DOHH2 (cell line): ENCODE data around the gene CGB8.

Source experiments
- EZH2phosphoT487 ChIP-seq: fragments of 200-600 bp; sonication (generic); IDR thresholded peaks from 2 replicates; pipeline ENCODE4 v1.6.1; 2017; ENCODE audit warnings: borderline replicate concordance, mild to moderate bottlenecking, antibody characterized with exemption, low read length, moderate library complexity, mixed read lengths
- TF ChIP-seq, protein P1 (sequence below): fragments of 200-600 bp; sonication (generic); IDR thresholded peaks from one replicate; pipeline ENCODE4 v1.5.1; 2014; ENCODE audit warnings: antibody characterized with exemption, mild to moderate bottlenecking, low read depth, low read length; ENCODE audit not compliant: poor library complexity, severe bottlenecking

DNA sequence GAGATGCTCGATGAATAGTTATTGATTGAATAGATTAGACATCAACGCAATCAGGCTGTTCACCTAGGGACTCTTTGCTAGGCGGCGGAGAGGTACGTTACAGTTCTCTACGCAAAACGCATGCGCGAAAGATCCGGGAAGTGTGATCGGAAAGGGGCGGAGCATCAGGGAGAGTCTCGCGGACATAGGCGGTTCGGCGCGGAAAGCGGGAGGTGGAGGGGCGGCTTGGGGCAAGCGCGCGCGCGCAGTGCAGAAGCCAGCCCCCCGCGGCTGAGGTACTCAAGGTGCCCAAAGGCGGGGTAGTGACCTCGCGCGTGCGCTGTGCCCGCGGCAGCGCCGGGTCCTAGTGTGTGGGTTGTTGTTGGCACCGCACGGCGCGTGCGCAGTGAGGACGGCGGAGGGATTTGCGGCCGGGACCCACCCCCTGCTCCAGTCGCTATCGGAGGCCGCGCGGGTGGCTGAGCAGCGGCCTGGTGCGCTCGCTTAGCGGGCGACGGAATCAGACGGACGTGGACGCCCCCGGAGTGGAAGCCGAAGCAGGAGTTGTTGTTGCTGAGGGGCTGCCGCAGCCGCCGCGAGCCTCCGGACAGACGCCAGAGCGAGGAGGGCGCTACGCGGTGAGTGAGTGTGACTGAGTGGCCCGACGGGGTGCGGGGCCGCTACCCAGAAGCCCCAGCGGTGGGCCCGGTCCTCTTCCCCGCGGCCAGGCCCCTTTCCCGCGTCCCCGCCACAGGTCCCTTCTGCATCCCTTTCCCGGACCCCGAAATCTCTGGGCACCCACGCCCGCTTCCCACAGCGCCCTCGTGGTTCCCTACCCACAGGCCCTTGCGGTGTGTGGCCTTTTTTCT, 36.3 kb upstream of the CGB8 start, which contains the start of gene SNRNP70:
- TF ChIP-seq, protein P1, sequence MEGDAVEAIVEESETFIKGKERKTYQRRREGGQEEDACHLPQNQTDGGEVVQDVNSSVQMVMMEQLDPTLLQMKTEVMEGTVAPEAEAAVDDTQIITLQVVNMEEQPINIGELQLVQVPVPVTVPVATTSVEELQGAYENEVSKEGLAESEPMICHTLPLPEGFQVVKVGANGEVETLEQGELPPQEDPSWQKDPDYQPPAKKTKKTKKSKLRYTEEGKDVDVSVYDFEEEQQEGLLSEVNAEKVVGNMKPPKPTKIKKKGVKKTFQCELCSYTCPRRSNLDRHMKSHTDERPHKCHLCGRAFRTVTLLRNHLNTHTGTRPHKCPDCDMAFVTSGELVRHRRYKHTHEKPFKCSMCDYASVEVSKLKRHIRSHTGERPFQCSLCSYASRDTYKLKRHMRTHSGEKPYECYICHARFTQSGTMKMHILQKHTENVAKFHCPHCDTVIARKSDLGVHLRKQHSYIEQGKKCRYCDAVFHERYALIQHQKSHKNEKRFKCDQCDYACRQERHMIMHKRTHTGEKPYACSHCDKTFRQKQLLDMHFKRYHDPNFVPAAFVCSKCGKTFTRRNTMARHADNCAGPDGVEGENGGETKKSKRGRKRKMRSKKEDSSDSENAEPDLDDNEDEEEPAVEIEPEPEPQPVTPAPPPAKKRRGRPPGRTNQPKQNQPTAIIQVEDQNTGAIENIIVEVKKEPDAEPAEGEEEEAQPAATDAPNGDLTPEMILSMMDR, result no peak
- no peak for TF ChIP-seq EZH2phosphoT487
